Neural cell (in vitro differentiated cells): Measurements from ENCODE around the gene STMN3. TPM values are rescaled to one million over a fixed set of nuclear protein-coding genes. Genes with fewer than 3 reads are reported as not detected.
"Not testable (repeated sequence)": the region's sequence is repeated elsewhere in the genome, so short reads cannot be mapped to it uniquely, and the experiment has no call there.

Source experiments
- H2AFZ ChIP-seq: fragments of 200-600, 300-800 bp; sonication (generic), shearing (Covaris generic); 2 replicates; pipeline ENCODE4 v1.6.0; 2014; ENCODE audit warnings: low read depth, mild to moderate bottlenecking, antibody characterized with exemption, low read length, moderate library complexity
- H3F3A ChIP-seq: fragments of 200-600 bp; shearing (Covaris generic); 2 replicates; pipeline ENCODE4 v1.6.1; 2016; ENCODE audit warnings: mild to moderate bottlenecking, moderate library complexity, mixed read lengths, antibody characterized with exemption, low read length; ENCODE audit not compliant: insufficient read depth, poor library complexity, severe bottlenecking
- H3K27ac ChIP-seq: fragments of 200-600, 300-800 bp; sonication (generic), shearing (Covaris generic); 2 replicates; pipeline ENCODE4 v1.5.1; 2014; ENCODE audit warnings: mild to moderate bottlenecking, low read length, moderate library complexity
- H3K27me3 ChIP-seq: fragments of 300-800, 200-600 bp; sonication (generic), shearing (Covaris generic); 2 replicates; pipeline ENCODE4 v1.6.0; 2014; ENCODE audit warnings: mild to moderate bottlenecking, low read depth, low read length, moderate library complexity; ENCODE audit not compliant: insufficient read depth
- H3K36me3 ChIP-seq: fragments of 300-800, 200-600 bp; sonication (generic), shearing (Covaris generic); 2 replicates; pipeline ENCODE4 v1.5.1; 2014; ENCODE audit warnings: mild to moderate bottlenecking, antibody characterized with exemption, low read length, moderate library complexity; ENCODE audit not compliant: insufficient read depth
- H3K4me2 ChIP-seq: fragments of 300-800, 200-600 bp; sonication (generic), shearing (Covaris generic); 2 replicates; pipeline ENCODE4 v1.6.0; 2014; ENCODE audit warnings: mild to moderate bottlenecking, low read length
- H3K4me3 ChIP-seq: fragments of 300-800, 200-600 bp; sonication (generic), shearing (Covaris generic); 2 replicates; pipeline ENCODE4 v1.5.1; 2014; ENCODE audit warnings: mild to moderate bottlenecking, low read length, moderate library complexity
- H3K79me2 ChIP-seq: fragments of 200-600 bp; shearing (Covaris generic); replicated peaks from 2 replicates; pipeline ENCODE4 v1.6.0; 2014; ENCODE audit warnings: mild to moderate bottlenecking, low read length, moderate library complexity; ENCODE audit not compliant: insufficient read depth
- H3K9ac ChIP-seq: fragments of 300-800, 200-600 bp; sonication (generic), shearing (Covaris generic); 2 replicates; pipeline ENCODE4 v1.6.1; 2016; ENCODE audit warnings: mild to moderate bottlenecking, low read length, mixed read lengths
- H3K9me2 ChIP-seq: fragments of 200-600 bp; shearing (Covaris generic); 2 replicates; pipeline ENCODE4 v1.6.1; 2016; ENCODE audit warnings: mild to moderate bottlenecking, low read length, mixed read lengths; ENCODE audit not compliant: insufficient read depth
- H3K9me3 ChIP-seq: fragments of 200-600, 300-800 bp; sonication (generic), shearing (Covaris generic); 2 replicates; pipeline ENCODE4 v1.6.1; 2016; ENCODE audit warnings: mild to moderate bottlenecking, mixed run types, low read length, moderate library complexity, mixed read lengths
- H4K20me1 ChIP-seq: fragments of 200-600 bp; shearing (Covaris generic); 2 replicates; pipeline ENCODE4 v1.6.1; 2016; ENCODE audit warnings: mild to moderate bottlenecking, mixed run types; ENCODE audit not compliant: insufficient read depth
- EP300 ChIP-seq: fragments of 450-650 bp; conservative IDR thresholded peaks from 2 replicates; pipeline ENCODE4 v1.6.1; 2014; ENCODE audit warnings: antibody characterized with exemption, mild to moderate bottlenecking, moderate library complexity; ENCODE audit not compliant: poor library complexity, severe bottlenecking
- EZH2 ChIP-seq: fragments of 200-600, 300-800 bp; shearing (Covaris generic), sonication (generic); IDR thresholded peaks from 2 replicates; pipeline ENCODE4 v1.6.1; 2014; ENCODE audit warnings: antibody characterized with exemption, low read length, borderline replicate concordance, mild to moderate bottlenecking; ENCODE audit not compliant: insufficient read depth, poor library complexity, severe bottlenecking
- MXI1 ChIP-seq: fragments of 450-650 bp; conservative IDR thresholded peaks from 2 replicates; pipeline ENCODE4 v1.6.1; 2014; ENCODE audit warnings: antibody characterized with exemption, mild to moderate bottlenecking; ENCODE audit not compliant: poor library complexity, severe bottlenecking
- POLR2AphosphoS5 ChIP-seq: IDR thresholded peaks from 2 replicates; pipeline ENCODE4 v1.6.1; 2012
- RAD21 ChIP-seq: fragments of 450-650 bp; conservative IDR thresholded peaks from 2 replicates; pipeline ENCODE4 v1.6.1; 2014; ENCODE audit warnings: antibody characterized with exemption, mild to moderate bottlenecking, moderate library complexity
- SMC3 ChIP-seq: fragments of 450-650 bp; conservative IDR thresholded peaks from 2 replicates; pipeline ENCODE4 v1.6.1; 2014; ENCODE audit warnings: antibody characterized with exemption, mild to moderate bottlenecking, moderate library complexity; ENCODE audit not compliant: poor library complexity
- TAF1 ChIP-seq: IDR thresholded peaks from 2 replicates; pipeline ENCODE4 v1.6.1; 2012; ENCODE audit warnings: low read depth
- polyA plus RNA-seq: library from polyadenylated mRNA; depleted of rRNA; stranded (reverse); fragments of >200 nt; gene quantifications from 2 replicates; pipeline ENCODE4 v1.2.3, GENCODE V29; 2014
- TF ChIP-seq, protein P1 (sequence below): fragments of 450-650 bp; IDR thresholded peaks from 2 replicates; pipeline ENCODE4 v1.5.1; 2014; ENCODE audit warnings: antibody characterized with exemption, mild to moderate bottlenecking, moderate library complexity; ENCODE audit not compliant: poor library complexity, severe bottlenecking
- TF ChIP-seq, protein P2 (sequence below): IDR thresholded peaks from 2 replicates; pipeline ENCODE4 v1.6.1; 2012; ENCODE audit warnings: borderline replicate concordance

STMN3 gene
- polyA plus RNA-seq, 1 donor from 2014 or later: 268 TPM

DNA sequence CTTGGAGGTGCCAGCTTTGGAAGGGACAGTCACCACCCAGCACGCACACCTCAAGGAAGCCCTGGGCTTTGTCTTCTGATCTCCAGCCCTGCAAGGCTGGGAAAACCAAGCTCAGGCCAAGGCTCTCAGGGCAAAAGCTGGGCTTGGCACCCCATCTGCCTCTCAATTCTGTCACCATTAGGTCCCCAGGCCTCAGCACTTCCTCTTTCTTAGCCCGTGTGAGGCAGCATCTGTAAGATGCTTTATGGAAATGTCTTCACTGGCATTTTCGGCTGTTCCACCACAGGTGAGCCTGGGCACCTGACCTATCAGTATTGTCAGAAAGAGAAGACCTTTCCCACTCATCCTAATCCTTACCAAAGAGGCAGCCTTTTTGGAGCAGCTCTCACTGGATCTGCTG lies 50.9 kb downstream of the STMN3 start:
- no peaks in the 10 kb centered on the region for H3K9me2 ChIP-seq
- no peaks in the 10 kb centered on the region for H3K9me3 ChIP-seq
- no peak overlapping the region for H2AFZ ChIP-seq
- no peak overlapping the region for H3K9ac ChIP-seq
- no peaks in the 10 kb centered on the region for H3F3A ChIP-seq
- no peaks in the 10 kb centered on the region for H3K79me2 ChIP-seq
- H3K36me3 ChIP-seq: no peaks in the 10 kb centered on the region
- H3K4me2 ChIP-seq: no peak overlapping the region
- TF ChIP-seq RAD21 (no peak), SMC3 (no peak), EP300 (no peak), TAF1 (no peak), EZH2 (no peak), MXI1 (no peak), POLR2AphosphoS5 (no peak)
- TF ChIP-seq, protein P1, sequence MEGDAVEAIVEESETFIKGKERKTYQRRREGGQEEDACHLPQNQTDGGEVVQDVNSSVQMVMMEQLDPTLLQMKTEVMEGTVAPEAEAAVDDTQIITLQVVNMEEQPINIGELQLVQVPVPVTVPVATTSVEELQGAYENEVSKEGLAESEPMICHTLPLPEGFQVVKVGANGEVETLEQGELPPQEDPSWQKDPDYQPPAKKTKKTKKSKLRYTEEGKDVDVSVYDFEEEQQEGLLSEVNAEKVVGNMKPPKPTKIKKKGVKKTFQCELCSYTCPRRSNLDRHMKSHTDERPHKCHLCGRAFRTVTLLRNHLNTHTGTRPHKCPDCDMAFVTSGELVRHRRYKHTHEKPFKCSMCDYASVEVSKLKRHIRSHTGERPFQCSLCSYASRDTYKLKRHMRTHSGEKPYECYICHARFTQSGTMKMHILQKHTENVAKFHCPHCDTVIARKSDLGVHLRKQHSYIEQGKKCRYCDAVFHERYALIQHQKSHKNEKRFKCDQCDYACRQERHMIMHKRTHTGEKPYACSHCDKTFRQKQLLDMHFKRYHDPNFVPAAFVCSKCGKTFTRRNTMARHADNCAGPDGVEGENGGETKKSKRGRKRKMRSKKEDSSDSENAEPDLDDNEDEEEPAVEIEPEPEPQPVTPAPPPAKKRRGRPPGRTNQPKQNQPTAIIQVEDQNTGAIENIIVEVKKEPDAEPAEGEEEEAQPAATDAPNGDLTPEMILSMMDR: no peak
- TF ChIP-seq, protein P2, sequence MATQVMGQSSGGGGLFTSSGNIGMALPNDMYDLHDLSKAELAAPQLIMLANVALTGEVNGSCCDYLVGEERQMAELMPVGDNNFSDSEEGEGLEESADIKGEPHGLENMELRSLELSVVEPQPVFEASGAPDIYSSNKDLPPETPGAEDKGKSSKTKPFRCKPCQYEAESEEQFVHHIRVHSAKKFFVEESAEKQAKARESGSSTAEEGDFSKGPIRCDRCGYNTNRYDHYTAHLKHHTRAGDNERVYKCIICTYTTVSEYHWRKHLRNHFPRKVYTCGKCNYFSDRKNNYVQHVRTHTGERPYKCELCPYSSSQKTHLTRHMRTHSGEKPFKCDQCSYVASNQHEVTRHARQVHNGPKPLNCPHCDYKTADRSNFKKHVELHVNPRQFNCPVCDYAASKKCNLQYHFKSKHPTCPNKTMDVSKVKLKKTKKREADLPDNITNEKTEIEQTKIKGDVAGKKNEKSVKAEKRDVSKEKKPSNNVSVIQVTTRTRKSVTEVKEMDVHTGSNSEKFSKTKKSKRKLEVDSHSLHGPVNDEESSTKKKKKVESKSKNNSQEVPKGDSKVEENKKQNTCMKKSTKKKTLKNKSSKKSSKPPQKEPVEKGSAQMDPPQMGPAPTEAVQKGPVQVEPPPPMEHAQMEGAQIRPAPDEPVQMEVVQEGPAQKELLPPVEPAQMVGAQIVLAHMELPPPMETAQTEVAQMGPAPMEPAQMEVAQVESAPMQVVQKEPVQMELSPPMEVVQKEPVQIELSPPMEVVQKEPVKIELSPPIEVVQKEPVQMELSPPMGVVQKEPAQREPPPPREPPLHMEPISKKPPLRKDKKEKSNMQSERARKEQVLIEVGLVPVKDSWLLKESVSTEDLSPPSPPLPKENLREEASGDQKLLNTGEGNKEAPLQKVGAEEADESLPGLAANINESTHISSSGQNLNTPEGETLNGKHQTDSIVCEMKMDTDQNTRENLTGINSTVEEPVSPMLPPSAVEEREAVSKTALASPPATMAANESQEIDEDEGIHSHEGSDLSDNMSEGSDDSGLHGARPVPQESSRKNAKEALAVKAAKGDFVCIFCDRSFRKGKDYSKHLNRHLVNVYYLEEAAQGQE: no peak
- H3K4me3 ChIP-seq: no peak overlapping the region
- no peaks in the 10 kb centered on the region for H3K27me3 ChIP-seq
- no peak overlapping the region for H3K27ac ChIP-seq
- no peaks in the 10 kb centered on the region for H4K20me1 ChIP-seq

DNA sequence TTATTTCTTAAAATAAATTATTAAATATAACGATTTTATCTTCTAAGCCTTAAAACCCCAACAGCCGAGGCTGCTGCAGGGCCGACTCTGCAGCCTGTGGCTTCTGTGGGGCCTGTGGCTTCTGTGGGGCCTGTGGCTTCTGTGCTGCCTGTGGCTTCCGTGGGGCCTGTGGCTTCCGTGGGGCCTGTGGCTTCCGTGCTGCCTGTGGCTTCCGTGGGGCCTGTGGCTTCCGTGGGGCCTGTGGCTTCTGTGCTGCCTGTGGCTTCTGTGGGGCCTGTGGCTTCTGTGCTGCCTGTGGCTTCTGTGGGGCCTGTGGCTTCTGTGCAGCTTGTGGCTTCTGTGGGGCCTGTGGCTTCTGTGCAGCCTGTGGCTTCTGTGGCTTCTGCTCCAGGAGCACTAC lies 51.5 kb downstream of the STMN3 start:
- H3K9ac ChIP-seq, H3K9me3 ChIP-seq, H4K20me1 ChIP-seq, H3K27ac ChIP-seq, H2AFZ ChIP-seq, H3K27me3 ChIP-seq, H3K9me2 ChIP-seq, H3K4me3 ChIP-seq, H3K4me2 ChIP-seq, H3F3A ChIP-seq, H3K36me3 ChIP-seq, H3K79me2 ChIP-seq: not testable (repeated sequence)
